H7 (cell line): ENCODE data around the gene ERGIC1. TPM values are rescaled to one million over a fixed set of nuclear protein-coding genes. Genes with fewer than 3 reads are reported as not detected.
"Not testable (repeated sequence)": the region's sequence is repeated elsewhere in the genome, so short reads cannot be mapped to it uniquely, and the experiment has no call there.

Source experiments
- DNase-seq: peaks from one replicate; pipeline ENCODE4 v3.0.0; 2012
- H3K27me3 ChIP-seq: 2 replicates; pipeline ENCODE4 v1.6.0; 2011; ENCODE audit warnings: mild to moderate bottlenecking, low read length; ENCODE audit not compliant: control insufficient read depth, insufficient read depth
- H3K36me3 ChIP-seq: replicated peaks from 2 replicates; pipeline ENCODE4 v1.5.1; 2011; ENCODE audit warnings: low read length; ENCODE audit not compliant: control insufficient read depth, insufficient read depth
- H3K4me3 ChIP-seq: 2 replicates; pipeline ENCODE4 v1.5.1; 2011; ENCODE audit warnings: low read depth, mild to moderate bottlenecking, control low read depth, low read length, moderate library complexity; ENCODE audit not compliant: insufficient read depth
- total RNA-seq: library from RNA; depleted of rRNA; stranded (reverse); fragments of >200 nt; shearing (Covaris generic); gene quantifications from 2 replicates; pipeline ENCODE4 v1.2.3, GENCODE V29; 2014

The ERGIC1 gene
- total RNA-seq, 1 experiment from 2014 or later: 102 TPM

- no peak overlapping the region for H3K4me3 ChIP-seq
- no peaks in the 10 kb centered on the region for H3K27me3 ChIP-seq
- DNase-seq: no peak
- no peaks in the 10 kb centered on the region; the same call in 1 of the 2 replicates for H3K36me3 ChIP-seq
Measured at GRCh38 chr5:172854971-172855370, 20.9 kb downstream of the ERGIC1 start.

DNA sequence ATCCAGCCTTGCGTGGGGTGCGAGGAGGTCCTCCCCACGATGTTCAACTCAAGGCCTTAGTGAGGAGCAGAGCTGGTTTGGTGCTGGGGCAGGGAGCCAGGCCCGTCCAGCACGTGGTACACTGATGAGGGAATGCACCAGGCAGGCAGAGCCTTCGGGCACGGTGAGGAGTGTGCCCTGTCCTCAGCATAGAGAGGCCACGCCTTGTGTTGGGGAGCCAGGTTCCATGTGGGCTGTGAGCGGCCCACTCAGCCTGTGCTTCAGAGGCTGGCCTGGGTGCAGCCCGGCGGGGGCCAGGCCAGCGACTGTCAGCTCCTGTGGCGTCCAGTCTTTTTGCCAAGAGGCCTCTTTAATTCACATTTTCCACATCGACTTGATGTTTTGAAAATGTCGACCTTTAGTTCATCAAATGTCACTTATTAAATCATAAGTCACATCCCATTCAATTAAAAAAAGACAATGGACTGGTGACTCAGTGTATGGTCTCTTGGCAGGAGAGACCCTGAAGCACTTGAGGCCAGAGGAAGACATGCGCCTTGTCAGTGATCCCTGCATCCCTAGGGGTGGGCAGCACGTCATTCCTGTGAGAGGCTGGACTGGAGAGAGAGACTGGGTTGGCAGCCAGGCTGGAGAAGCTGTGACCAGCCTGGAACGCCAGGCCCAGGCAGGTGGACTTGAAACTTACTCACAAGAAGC lies 21.7 kb downstream of the ERGIC1 start:
- DNase-seq: no peak
- no peak overlapping the region for H3K4me3 ChIP-seq
- H3K27me3 ChIP-seq: no peaks in the 10 kb centered on the region
- H3K36me3 ChIP-seq: no peaks in the 10 kb centered on the region; the same call in 1 of the 2 replicates

DNA sequence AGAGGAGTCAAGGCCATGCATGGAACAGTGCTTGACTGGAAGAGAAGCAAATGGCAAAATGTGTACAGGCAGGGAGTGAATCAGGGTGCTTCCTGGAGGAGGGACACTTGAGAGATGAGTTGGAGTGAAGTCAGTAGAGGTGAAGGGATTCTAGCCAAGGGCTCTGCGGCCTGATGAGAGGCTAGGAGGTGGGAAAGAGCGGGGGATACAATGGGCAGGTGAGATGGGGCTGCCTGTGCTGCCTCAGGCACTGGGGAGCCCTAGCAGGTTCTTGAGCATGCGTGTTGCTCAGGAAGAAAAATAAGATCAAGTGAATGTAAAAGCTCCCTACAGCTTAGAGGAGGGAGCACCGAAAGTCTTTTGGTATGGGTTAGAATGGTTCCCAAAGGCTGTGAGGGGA lies 22.3 kb downstream of the ERGIC1 start:
- Histone ChIP-seq H3K36me3 (no peaks in the 10 kb centered on the region; the same call in 1 of the 2 replicates), H3K27me3 (no peaks in the 10 kb centered on the region), H3K4me3 (no peak overlapping the region)
- no peak for DNase-seq

- Histone ChIP-seq H3K27me3 (no peaks in the 10 kb centered on the region), H3K36me3 (no peaks in the 10 kb centered on the region; the same call in 1 of the 2 replicates), H3K4me3 (no peak overlapping the region)
- no peak for DNase-seq
Measured at GRCh38 chr5:172857982-172858381, 23.9 kb downstream of the ERGIC1 start.

GRCh38 chr5:172858511-172858989 lies 24.5 kb downstream of the ERGIC1 start:
- Histone ChIP-seq H3K27me3 (no peaks in the 10 kb centered on the region), H3K36me3 (no peaks in the 10 kb centered on the region; the same call in 1 of the 2 replicates), H3K4me3 (no peak overlapping the region)
- peak; percentile 39 for DNase-seq

DNA sequence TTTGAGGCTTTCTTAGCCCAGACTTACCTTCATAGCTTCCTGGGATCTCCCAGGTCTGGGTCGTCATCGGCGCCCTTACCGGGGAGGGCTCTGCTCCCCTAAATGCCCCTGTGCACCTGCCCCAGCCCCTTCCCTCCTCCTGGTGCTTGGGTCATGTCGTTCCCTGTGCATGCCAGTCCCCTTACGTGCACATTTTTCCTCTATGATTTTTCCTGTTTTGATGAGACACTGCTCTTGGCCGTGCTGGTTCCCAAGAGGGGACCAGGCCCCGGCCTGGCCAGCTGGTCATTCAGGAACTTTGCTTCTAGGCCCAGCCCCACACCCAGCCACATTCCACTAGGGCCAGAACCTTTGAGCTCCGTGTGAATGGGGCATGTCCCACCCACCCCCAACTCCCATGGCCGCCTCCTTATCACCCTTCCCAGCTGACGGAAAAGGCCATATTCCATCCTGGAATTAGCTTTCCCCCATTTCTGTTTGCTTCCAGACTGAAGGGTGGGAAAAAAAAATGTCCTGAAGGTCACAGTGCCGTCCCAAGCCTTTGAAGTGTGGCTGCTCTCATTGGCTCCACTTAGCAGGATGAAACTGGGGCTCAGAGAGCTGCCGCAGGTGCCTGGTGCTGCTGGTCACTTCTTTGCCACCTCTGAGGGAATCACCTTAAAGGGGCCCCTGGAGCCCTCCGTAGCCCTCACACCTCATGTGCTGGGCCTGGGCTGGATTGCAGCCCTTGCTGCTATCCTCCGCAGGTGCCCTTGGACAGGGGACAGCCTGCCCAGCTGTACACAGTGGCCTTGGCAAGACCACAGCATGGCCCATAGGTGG lies 25.1 kb downstream of the ERGIC1 start:
- Histone ChIP-seq H3K36me3 (no peaks in the 10 kb centered on the region; the same call in 1 of the 2 replicates), H3K27me3 (no peaks in the 10 kb centered on the region), H3K4me3 (no peak overlapping the region)
- peak; percentile 48 for DNase-seq

GRCh38 chr5:172859966-172860365 lies 25.9 kb downstream of the ERGIC1 start:
- no peak overlapping the region for H3K4me3 ChIP-seq

GRCh38 chr5:172860520-172861443 lies 26.7 kb downstream of the ERGIC1 start:
- no peak overlapping the region for H3K4me3 ChIP-seq

More at GRCh38 chr5:172859966-172860365, 25.9 kb downstream of the ERGIC1 start:
- H3K36me3 ChIP-seq: no peaks in the 10 kb centered on the region; the same call in 1 of the 2 replicates
- no peak for DNase-seq
- H3K27me3 ChIP-seq: no peaks in the 10 kb centered on the region

GRCh38 chr5:172861461-172861860 lies 27.4 kb downstream of the ERGIC1 start:
- H3K4me3 ChIP-seq: no peak overlapping the region
- no peaks in the 10 kb centered on the region; the same call in 1 of the 2 replicates for H3K36me3 ChIP-seq
- no peak for DNase-seq
- H3K27me3 ChIP-seq: no peaks in the 10 kb centered on the region

More at GRCh38 chr5:172860520-172861443, 26.7 kb downstream of the ERGIC1 start:
- no peaks in the 10 kb centered on the region for H3K27me3 ChIP-seq
- no peaks in the 10 kb centered on the region; the same call in 1 of the 2 replicates for H3K36me3 ChIP-seq
- peak; percentile 42 for DNase-seq

DNA sequence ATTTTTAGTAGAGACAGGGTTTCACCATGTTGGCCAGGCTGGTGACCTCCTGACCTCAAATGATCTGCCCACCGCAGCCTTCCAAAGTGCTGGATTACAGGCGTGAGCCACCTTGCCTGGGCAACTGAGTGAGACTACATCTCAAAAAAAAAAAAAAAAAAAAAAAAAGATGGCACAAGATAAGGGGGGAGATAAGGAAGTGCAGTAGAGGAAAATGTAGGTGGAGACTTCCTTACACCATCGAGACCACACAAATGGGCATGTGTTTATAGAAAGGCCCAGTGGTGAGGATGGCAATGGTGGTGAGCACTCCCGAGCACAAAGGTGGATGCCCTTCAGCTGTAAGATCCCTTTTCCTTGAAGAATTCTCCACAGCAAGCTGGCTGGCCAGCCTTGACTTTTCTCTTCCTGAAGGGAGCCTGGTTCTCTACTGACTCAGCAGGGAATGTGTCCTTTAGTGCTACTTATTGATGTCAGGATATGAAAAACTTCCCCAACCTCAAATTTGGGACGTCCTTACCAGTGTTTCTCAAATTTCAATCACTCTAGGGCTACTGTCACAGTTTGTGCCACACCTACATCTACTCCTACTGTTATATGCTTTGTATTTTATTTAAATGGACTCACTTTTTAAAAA lies 28.2 kb downstream of the ERGIC1 start:
- DNase-seq: no peak
- Histone ChIP-seq H3K36me3 (no peaks in the 10 kb centered on the region; the same call in 1 of the 2 replicates), H3K27me3 (no peaks in the 10 kb centered on the region), H3K4me3 (no peak overlapping the region)

- H3K27me3 ChIP-seq, H3K4me3 ChIP-seq, DNase-seq, H3K36me3 ChIP-seq: not testable (repeated sequence)
Measured at GRCh38 chr5:172864171-172864570, 30.1 kb downstream of the ERGIC1 start.

DNA sequence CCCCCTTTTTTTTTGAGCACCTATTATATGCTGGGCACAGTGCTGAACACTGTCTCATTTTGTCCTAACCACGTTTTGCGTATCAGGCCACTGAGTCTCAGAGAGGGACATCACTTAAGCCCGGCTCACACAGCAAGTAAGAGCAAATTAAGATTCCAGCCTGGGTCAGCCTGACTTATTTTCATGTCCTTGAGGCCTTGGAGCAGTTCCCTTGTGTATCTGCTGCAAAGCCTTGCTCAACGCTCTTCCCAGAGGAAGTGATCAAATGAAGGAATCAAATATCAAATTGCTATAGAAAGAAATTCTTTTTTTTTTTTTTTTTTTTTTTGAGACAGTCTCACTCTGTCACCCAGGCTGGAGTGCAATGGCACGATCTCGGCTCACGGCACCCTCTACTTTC lies 30.7 kb downstream of the ERGIC1 start:
- no peak for DNase-seq
- H3K4me3 ChIP-seq: no peak overlapping the region
- H3K27me3 ChIP-seq: no peaks in the 10 kb centered on the region
- no peaks in the 10 kb centered on the region; the same call in 1 of the 2 replicates for H3K36me3 ChIP-seq

DNA sequence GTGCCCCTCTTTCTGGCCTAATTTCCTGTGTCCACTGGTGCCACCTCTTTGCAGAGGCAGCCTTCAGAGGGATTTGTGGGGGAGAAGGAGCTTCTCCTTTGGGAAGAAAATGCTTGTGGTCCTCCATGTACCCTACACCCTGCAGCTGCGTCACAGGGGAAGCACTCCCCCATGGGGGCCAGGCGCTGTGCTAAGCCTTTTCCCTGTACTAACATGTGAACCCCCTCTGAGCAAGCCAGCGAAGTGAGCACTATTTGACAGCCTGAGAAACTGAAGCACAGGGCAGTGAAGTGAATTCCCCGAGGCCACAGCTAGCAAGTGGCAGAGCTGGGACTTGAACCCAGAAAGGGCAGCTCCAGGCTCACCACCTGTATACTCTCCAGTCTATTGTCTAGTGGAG lies 32.3 kb downstream of the ERGIC1 start:
- no peaks in the 10 kb centered on the region for H3K27me3 ChIP-seq
- no peak overlapping the region for H3K4me3 ChIP-seq
- no peak for DNase-seq
- peaks cover 1% of the 10 kb centered on the region for H3K36me3 ChIP-seq
